D721Med (cell line): ENCODE results near the gene EEFSEC.

Experiments used
- DNase-seq: peaks from one replicate; pipeline ENCODE4 v3.0.0; 2011; ENCODE audit warnings: low spot score; ENCODE audit not compliant: insufficient read length
- FAIRE-seq: peaks from 2 replicates; lab custom pipeline; 2011; peaks lifted over from hg19 to GRCh38; lab: Jason Lieb, UNC
- TF ChIP-seq, protein P1 (sequence below): IDR thresholded peaks from 2 replicates; pipeline ENCODE4 v1.5.1; 2012; ENCODE audit warnings: mild to moderate bottlenecking, control low read depth; ENCODE audit not compliant: insufficient read depth; ENCODE audit errors: missing control alignments

EEFSEC gene

DNA sequence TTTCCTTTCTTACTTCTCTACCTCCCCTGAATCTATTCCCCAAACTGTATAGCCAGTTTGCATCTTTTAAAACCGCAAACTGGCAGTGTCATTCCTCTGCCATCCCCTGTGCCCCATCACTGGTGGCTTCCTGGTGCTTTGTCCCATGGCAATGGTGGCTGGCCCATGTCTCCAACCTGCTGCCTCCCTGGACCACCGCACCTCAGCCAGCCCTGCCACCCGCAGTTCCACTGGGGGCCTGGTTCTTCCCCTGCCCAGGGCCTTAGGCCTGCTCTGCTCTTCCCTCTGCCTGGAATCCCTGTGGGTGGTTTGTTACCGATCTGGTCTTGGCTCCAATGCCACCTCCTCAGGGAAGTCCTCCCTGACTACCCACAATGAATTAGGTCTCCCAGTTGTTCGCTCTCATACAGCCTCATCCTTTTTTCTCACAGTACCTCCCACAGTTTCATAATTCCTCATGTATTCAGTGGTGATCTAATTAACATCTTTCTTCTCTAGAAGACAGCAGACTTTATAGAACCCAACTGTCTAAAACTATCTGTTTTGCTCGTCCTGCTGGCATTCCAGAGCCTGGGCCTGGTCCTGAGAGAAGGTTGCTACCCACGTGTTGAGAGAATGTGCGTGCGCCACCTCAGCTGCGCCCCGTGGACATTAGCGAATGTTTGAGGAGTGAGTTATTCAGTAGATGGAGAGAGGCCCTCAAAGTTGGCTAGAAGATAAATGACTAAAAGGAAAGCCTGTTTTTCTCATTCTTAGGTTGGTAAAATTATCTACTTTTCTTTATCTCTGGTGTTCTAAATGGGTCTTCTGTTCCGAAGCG is 183.3 kb downstream of the EEFSEC start:
- no peak for FAIRE-seq
- no peak for DNase-seq
- TF ChIP-seq, protein P1, sequence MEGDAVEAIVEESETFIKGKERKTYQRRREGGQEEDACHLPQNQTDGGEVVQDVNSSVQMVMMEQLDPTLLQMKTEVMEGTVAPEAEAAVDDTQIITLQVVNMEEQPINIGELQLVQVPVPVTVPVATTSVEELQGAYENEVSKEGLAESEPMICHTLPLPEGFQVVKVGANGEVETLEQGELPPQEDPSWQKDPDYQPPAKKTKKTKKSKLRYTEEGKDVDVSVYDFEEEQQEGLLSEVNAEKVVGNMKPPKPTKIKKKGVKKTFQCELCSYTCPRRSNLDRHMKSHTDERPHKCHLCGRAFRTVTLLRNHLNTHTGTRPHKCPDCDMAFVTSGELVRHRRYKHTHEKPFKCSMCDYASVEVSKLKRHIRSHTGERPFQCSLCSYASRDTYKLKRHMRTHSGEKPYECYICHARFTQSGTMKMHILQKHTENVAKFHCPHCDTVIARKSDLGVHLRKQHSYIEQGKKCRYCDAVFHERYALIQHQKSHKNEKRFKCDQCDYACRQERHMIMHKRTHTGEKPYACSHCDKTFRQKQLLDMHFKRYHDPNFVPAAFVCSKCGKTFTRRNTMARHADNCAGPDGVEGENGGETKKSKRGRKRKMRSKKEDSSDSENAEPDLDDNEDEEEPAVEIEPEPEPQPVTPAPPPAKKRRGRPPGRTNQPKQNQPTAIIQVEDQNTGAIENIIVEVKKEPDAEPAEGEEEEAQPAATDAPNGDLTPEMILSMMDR, result no peak

DNA sequence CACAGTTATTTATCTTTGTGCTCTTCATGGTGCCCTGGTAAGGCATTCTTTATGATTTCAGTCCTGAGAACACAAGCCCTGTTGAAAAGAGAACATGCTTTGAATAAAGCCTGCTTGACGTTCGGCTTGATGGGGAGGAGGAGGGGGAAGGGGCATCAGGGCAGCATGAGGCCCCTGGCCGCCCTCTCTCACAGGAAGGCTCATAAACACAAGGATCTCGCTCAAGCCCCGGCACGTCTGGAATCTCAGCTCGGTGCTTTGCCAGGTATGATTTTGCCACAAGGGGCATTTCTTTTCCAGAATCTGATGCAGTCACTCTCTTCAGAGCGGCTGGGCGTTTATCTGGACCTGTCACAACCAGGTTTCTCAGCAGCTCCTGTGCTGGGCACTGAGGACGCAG is 184.0 kb downstream of the EEFSEC start:
- FAIRE-seq (no peak), DNase-seq (no peak)
- TF ChIP-seq, protein P1, result no peak

DNA sequence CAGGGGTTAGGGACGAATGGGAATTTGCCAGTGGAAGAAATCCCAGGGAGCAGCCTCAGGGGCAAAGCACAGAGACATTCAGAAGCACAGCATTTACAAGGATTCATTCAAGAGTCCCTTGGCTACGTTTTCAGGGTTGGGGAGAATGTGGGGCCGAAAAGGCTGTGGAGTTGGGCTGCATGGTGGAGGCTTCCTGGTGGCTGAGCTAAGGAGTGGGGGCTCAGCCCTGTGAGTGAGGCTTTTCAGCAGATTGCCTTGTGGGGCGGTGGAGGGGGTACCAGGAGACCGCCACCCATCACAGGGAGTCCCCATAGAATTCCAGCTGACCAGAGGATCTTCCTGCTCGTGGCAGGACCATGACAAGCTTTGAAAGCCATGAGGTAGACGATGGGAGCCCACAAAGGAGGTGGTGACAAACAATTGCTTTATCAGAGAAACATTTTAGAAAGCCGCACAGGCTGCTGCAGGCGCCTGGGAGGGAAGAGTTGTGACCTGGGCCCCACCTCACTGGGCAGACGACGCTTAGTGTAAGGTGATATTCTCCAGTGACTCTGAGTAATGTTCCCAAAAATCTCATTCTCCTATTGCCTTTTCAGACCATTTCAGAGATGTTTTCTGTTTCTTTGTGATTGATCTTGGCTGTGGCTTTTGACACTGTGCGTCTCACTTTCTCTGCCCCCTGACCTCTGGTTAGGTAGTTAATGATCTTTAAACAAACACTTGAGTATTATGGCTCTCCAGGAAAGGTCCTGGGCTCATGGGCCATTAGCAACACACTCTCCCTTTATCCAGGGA is 185.5 kb downstream of the EEFSEC start:
- no peak for FAIRE-seq
- no peak for DNase-seq
- TF ChIP-seq, protein P1, result no peak

DNA sequence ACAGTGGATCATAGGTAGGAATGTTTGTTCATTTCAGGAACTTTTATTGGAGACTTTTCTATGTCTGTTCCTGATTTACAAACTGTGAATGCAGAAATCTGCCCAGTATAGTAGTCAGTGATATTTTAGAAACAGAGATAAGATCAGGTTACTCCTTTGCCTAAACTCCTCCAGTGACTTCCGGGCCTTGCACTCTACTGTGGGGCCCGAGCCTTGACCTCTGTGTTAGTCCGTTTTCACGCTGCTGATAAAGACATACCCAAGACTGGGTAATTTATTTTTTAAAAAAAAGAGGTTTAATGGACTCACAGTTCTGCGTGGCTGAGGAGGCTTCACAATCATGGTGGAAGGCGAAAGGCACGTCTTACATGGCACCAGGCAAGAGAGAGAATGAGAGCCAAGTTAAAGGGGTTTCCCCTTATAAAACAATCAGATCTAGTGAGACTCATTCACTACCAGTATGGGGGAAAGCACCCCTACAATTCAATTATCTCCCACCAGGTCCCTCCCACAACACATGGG is 186.3 kb downstream of the EEFSEC start:
- FAIRE-seq (no peak), DNase-seq (no peak)
- TF ChIP-seq, protein P1, result no peak

DNA sequence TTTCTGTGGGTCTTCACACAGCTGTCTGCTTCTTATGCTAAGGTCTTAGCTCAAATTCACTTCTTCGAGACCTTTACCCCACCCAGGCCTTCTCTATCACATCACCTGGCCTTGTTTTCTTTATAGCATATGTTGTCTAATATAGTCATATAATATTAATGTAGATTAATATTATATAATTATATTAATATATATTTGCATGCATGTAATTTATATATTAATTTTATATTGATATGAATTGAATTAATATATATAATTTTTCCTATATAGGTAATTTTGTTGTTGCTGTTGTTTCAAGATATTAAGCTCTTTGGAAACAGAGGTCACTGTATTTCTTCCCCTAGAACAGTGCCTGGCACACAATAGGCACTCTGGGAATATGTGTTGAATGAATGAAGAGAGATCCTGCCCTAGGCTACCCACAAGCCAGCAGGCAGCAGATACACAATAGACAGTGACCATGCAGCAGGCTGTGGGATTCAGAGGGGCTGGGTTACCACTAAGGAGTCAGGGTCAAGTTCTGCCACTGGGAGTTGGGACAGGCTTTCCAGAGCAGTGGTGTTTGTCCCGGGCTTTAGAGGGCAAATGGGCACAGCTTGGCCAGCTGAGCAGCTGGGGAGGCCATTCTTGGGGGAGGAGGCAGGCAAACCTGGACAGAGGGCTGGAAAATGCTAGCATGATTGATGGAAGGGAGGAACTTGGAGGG is 187.1 kb downstream of the EEFSEC start:
- DNase-seq (no peak), FAIRE-seq (no peak)
- TF ChIP-seq, protein P1, result no peak

DNA sequence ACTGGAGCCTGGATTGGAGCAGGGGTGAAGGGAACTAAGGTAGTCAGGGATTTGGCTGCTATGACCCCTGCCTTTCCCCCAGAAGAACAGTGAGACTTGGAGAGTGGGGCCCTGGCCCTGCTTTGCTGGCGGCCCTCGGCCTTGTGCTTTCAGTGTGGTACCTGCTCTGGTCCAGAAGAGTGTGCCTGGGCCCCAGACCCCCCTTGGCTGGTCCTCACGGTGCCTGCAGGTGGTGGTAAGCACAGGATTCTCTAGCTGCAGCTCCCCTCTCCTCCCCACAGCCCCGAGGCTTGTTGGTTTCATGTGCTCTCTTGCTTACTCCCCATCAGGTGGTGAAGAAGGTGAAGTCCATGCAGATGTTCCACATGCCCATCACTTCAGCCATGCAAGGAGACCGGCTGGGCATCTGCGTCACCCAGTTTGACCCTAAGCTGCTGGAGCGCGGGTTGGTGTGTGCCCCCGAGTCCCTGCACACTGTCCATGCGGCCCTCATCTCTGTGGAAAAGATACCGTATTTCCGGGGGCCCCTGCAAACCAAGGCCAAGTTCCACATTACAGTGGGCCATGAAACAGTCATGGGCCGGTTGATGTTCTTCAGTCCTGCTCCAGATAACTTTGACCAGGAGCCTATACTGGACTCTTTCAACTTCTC is 187.7 kb downstream of the EEFSEC start:
- FAIRE-seq (no peak), DNase-seq (no peak)
- TF ChIP-seq, protein P1, result no peak
